Liver (tissue), 3 donors: Measurements from ENCODE around the gene CCDC69.

Source experiments
- ATF3 ChIP-seq: IDR thresholded peaks from 2 replicates; pipeline ENCODE4 v1.6.1; 2016; ENCODE audit warnings: antibody characterized with exemption
- CTCF ChIP-seq: fragments of 150-350 bp; IDR thresholded peaks from 2 replicates; pipeline ENCODE4 v1.5.1; 2017; ENCODE audit warnings: improper control_type of control experiment, low read depth, low read length; ENCODE audit not compliant: missing input control
- FOXA1 ChIP-seq: IDR thresholded peaks from 2 replicates; pipeline ENCODE4 v1.6.1; 2016; ENCODE audit warnings: antibody characterized with exemption
- RAD21 ChIP-seq, 2 donors: IDR thresholded peaks; 2 replicates each; pipeline ENCODE4 v1.6.1; 2016; ENCODE audit warnings: antibody characterized with exemption in 2 of 2, mild to moderate bottlenecking in 2 of 2
- REST ChIP-seq: IDR thresholded peaks from 2 replicates; pipeline ENCODE4 v1.6.1; 2016; ENCODE audit warnings: antibody characterized with exemption, mild to moderate bottlenecking
- TAF1 ChIP-seq: conservative IDR thresholded peaks from 2 replicates; pipeline ENCODE4 v1.6.1; 2016; ENCODE audit warnings: antibody characterized with exemption, mild to moderate bottlenecking
- donor health status: healthy.
- donor health status: healthy.

DNA sequence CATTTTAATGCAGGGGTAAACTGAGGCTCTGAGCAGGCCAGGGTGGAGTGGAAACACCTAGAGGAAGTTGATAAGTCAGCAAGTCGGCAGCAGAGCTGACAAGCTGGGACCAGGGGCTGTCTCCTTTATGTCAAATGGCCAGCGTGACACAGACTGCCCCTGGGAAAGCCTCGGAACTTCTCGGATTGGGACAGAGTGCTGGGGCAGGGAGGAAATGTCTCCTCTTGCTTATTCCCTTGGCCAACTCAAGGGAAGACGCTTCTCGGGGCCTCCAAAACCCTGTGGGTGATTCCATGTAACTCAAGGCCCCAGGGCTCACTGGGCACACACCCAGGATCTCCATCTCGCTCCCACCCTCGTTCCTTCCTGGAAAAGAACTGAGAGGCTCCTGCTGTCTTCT lies 40.9 kb downstream of the CCDC69 start:
- no peak for TF ChIP-seq CTCF
- no peak for TF ChIP-seq TAF1
- TF ChIP-seq FOXA1: no peak
- TF ChIP-seq RAD21 (IDR thresholded peaks at IDR 0.05): no peak
- no peak for TF ChIP-seq REST
- TF ChIP-seq ATF3: no peak
